SK-N-SH (cell line): ENCODE measurements around the gene INO80C. TPM values are rescaled to one million over a fixed set of nuclear protein-coding genes. Genes with fewer than 3 reads are reported as not detected.

Experiments
- CTCF ChIA-PET: fragments of 300-600, 350-600 bp; formaldehyde crosslinking; extraction: SDS; loops from one replicate; lab custom pipeline; 2021; lab: Yijun Ruan, JAX
- POLR2A ChIA-PET: fragments of 350-600 bp; sonication (Branson Sonifier 250); formaldehyde crosslinking; extraction: SDS; loops from one replicate; lab custom pipeline; 2020; ENCODE audit warnings: antibody characterized with exemption, inconsistent platforms; lab: Yijun Ruan, JAX
- DNase-seq: peaks from one replicate; pipeline ENCODE4 v3.0.0; 2012
- H2AFZ ChIP-seq: fragments of 200-600 bp; sonication (generic); 2 replicates; pipeline ENCODE4 v1.8.1; 2016; ENCODE audit warnings: antibody characterized with exemption, mild to moderate bottlenecking, low read depth
- H3F3A ChIP-seq: fragments of 200-600 bp; sonication (generic); replicated peaks from 2 replicates; pipeline ENCODE3; 2016; ENCODE audit warnings: antibody characterized with exemption, mild to moderate bottlenecking; ENCODE audit not compliant: insufficient read depth
- H3K27ac ChIP-seq, 2 experiments: fragments of 200-500 bp in 1 of 2; fragments of 200-600 bp in 1 of 2; sonication (Bioruptor generic) in 1 of 2; sonication (generic), shearing (Covaris generic) in 1 of 2; 2 replicates each; pipeline versions ENCODE4 v1.5.1 to v1.6.1; 2014 to 2016; ENCODE audit warnings: low read depth in 2 of 2, inconsistent platforms in 1 of 2, low read length in 1 of 2, mild to moderate bottlenecking in 1 of 2, mixed read lengths in 1 of 2
- H3K27me3 ChIP-seq: fragments of 200-600 bp; sonication (generic), shearing (Covaris generic); 2 replicates; pipeline ENCODE4 v1.6.1; 2016; ENCODE audit warnings: mixed run types; ENCODE audit not compliant: insufficient read depth
- H3K36me3 ChIP-seq, 2 experiments: fragments of 200-500 bp in 1 of 2; fragments of 200-600 bp in 1 of 2; sonication (Bioruptor generic) in 1 of 2; sonication (generic) in 1 of 2; replicated peaks in 1 of 2; 2 replicates each; pipeline versions ENCODE3 to v1.5.1; 2014 to 2016; ENCODE audit warnings: low read length in 1 of 2, mild to moderate bottlenecking in 1 of 2; ENCODE audit not compliant: insufficient read depth in 2 of 2, control insufficient read depth in 1 of 2
- H3K4me1 ChIP-seq, 2 experiments: fragments of 200-500 bp in 1 of 2; fragments of 200-600 bp in 1 of 2; sonication (Bioruptor generic) in 1 of 2; sonication (generic), shearing (Covaris generic) in 1 of 2; 2 replicates each; pipeline versions ENCODE4 v1.5.1 to v1.6.1; 2014 to 2016; ENCODE audit warnings: low read depth in 1 of 2, low read length in 1 of 2, mixed run types in 1 of 2; ENCODE audit not compliant: insufficient read depth in 2 of 2, control insufficient read depth in 1 of 2
- H3K4me2 ChIP-seq: fragments of 200-600 bp; sonication (generic), shearing (Covaris generic); 2 replicates; pipeline ENCODE4 v1.6.1; 2017; ENCODE audit warnings: mixed run types
- H3K4me3 ChIP-seq, 2 experiments: fragments of 200-500 bp in 1 of 2; fragments of 200-600 bp in 1 of 2; sonication (Bioruptor generic) in 1 of 2; sonication (generic), shearing (Covaris generic) in 1 of 2; 2 replicates each; pipeline versions ENCODE4 v1.5.1 to v1.8.1; 2014 to 2016; ENCODE audit warnings: low read depth in 2 of 2, inconsistent platforms in 1 of 2, low read length in 1 of 2, mild to moderate bottlenecking in 1 of 2, mixed read lengths in 1 of 2, moderate library complexity in 1 of 2
- H3K79me2 ChIP-seq: fragments of 200-600 bp; sonication (generic); 2 replicates; pipeline ENCODE4 v1.8.1; 2017; ENCODE audit warnings: mild to moderate bottlenecking; ENCODE audit not compliant: insufficient read depth
- H3K9ac ChIP-seq: fragments of 200-600 bp; sonication (generic); 2 replicates; pipeline ENCODE4 v1.6.1; 2017; ENCODE audit warnings: mixed run types
- H3K9me2 ChIP-seq: fragments of 200-600 bp; sonication (generic); 2 replicates; pipeline ENCODE4 v1.6.1; 2017; ENCODE audit warnings: mixed run types
- H3K9me3 ChIP-seq: fragments of 200-600 bp; sonication (generic); 2 replicates; pipeline ENCODE4 v1.6.1; 2017; ENCODE audit warnings: mixed run types, mild to moderate bottlenecking, moderate library complexity
- H4K20me1 ChIP-seq: fragments of 200-600 bp; sonication (generic); 2 replicates; pipeline ENCODE4 v1.6.1; 2017; ENCODE audit warnings: mild to moderate bottlenecking, mixed run types; ENCODE audit not compliant: insufficient read depth
- CHD2 ChIP-seq: fragments of 150-350 bp; IDR thresholded peaks from 2 replicates; pipeline ENCODE4 v1.6.1; 2018; ENCODE audit warnings: low read length; ENCODE audit not compliant: partially characterized antibody
- ELF1 ChIP-seq: IDR thresholded peaks from 2 replicates; pipeline ENCODE4 v1.4.0; 2012
- EP300 ChIP-seq, 2 experiments: IDR thresholded peaks; 2 replicates each; pipeline versions ENCODE4 v1.4.0 to v1.6.1; 2012; ENCODE audit warnings: borderline replicate concordance in 1 of 2, low read depth in 1 of 2, low read length in 1 of 2
- FOSL2 ChIP-seq: IDR thresholded peaks from 2 replicates; pipeline ENCODE4 v1.4.0; 2012; ENCODE audit warnings: low read depth, mild to moderate bottlenecking, moderate library complexity, borderline replicate concordance
- FOXM1 ChIP-seq: IDR thresholded peaks from 2 replicates; pipeline ENCODE4 v1.4.0; 2012; ENCODE audit warnings: low read depth, mild to moderate bottlenecking
- GATA2 ChIP-seq: sonication (generic); formaldehyde crosslinking; IDR thresholded peaks from 2 replicates; pipeline ENCODE4 v1.5.0; 2020; ENCODE audit warnings: mild to moderate bottlenecking, missing genetic modification reagents
- MEF2A ChIP-seq: IDR thresholded peaks from 2 replicates; pipeline ENCODE4 v1.4.0; 2012; ENCODE audit warnings: low read depth, borderline replicate concordance
- NRF1 ChIP-seq: IDR thresholded peaks from 2 replicates; pipeline ENCODE4 v1.6.1; 2012; ENCODE audit warnings: low read depth, mild to moderate bottlenecking, low read length
- RAD21 ChIP-seq: IDR thresholded peaks from 2 replicates; pipeline ENCODE4 v1.6.1; 2012; ENCODE audit warnings: mild to moderate bottlenecking, low read length
- RCOR1 ChIP-seq: fragments of 150-350 bp; IDR thresholded peaks from 2 replicates; pipeline ENCODE4 v1.6.1; 2017; ENCODE audit warnings: antibody characterized with exemption, low read length
- RFX5 ChIP-seq: IDR thresholded peaks from 2 replicates; pipeline ENCODE4 v1.6.1; 2012; ENCODE audit warnings: mild to moderate bottlenecking, improper control_type of control experiment, low read length
- RXRA ChIP-seq: IDR thresholded peaks from 2 replicates; pipeline ENCODE4 v1.4.0; 2012; ENCODE audit warnings: low read depth, mild to moderate bottlenecking, borderline replicate concordance
- SIN3A ChIP-seq: IDR thresholded peaks from 2 replicates; pipeline ENCODE4 v1.6.1; 2012; ENCODE audit warnings: low read depth, mild to moderate bottlenecking, low read length, moderate library complexity, borderline replicate concordance
- SMC3 ChIP-seq: IDR thresholded peaks from 2 replicates; pipeline ENCODE4 v1.6.1; 2012; ENCODE audit warnings: low read depth, low read length, improper control_type of control experiment
- TCF12 ChIP-seq: IDR thresholded peaks from 2 replicates; pipeline ENCODE4 v1.4.0; 2012
- YY1 ChIP-seq: IDR thresholded peaks from 2 replicates; pipeline ENCODE4 v1.4.0; 2012; ENCODE audit warnings: low read depth, mild to moderate bottlenecking
- WGBS: methylation state at CpG from one replicate; pipeline ENCODE4 v1.1.6; 2017; ENCODE audit warnings: low lambda C conversion rate; 5-methylcytosine and 5-hydroxymethylcytosine counted together
- polyA plus RNA-seq, 3 experiments: library from polyadenylated mRNA; depleted of rRNA; stranded (reverse); fragments of >200 nt; gene quantifications; 2 replicates each; pipeline ENCODE4 v1.2.3, GENCODE V29; 2012
- TF ChIP-seq, protein P1 (sequence below): fragments of 200-600 bp; sonication (generic); IDR thresholded peaks from 2 replicates; pipeline ENCODE4 v1.6.1; 2017; ENCODE audit warnings: antibody characterized with exemption, mild to moderate bottlenecking, moderate library complexity
- TF ChIP-seq, protein P2 (sequence below): fragments of 150-350 bp; IDR thresholded peaks from 2 replicates; pipeline ENCODE4 v1.6.1; 2017; ENCODE audit warnings: antibody characterized with exemption, low read length, low read depth, borderline replicate concordance

The INO80C gene
- polyA plus RNA-seq, 1 of the 3 experiments (the other 2 are of a cell fraction), result 17.0 TPM

DNA sequence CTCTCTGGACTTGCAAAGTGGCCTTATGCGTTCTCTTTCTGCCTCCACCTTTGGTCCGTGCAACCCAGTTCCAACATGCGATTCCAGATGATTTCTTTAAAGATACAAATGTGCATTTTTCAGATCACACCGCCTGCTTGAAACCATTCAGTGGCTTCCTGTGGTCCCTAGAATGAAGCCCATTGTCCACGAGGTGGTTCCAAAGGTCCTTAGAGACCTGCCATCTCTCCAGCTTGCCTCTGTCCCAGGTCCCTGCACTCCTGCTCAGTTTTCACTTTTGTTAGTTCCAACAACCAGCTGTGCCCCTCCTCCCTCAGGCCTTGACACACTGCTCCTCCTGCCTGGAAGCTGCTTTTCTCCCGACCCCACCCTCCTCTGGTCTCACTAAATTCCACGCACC lies 3.6 kb upstream of the INO80C start (continued):
- TF ChIP-seq RAD21 (no peak), MEF2A (no peak), CHD2 (no peak)

- DNase-seq, result no peak
- CTCF ChIA-PET, result no interaction called here
- Histone ChIP-seq H3K27ac (no peak overlapping the region), H3K9ac (no peak overlapping the region), H3K4me2 (no peak overlapping the region), H2AFZ (no peak overlapping the region), H3K4me1 (peaks cover 8 to 9% of the 10 kb centered on the region in 2 experiments; a peak in 3 of 4 replicates), H3K36me3 (no peaks in the 10 kb centered on the region), H3K79me2 (peaks cover 6% of the 10 kb centered on the region; the same call in 1 of the 2 replicates), H3K4me3 (no peak overlapping the region), H3F3A (peaks cover 4% of the 10 kb centered on the region), H3K9me3 (no peaks in the 10 kb centered on the region), H4K20me1 (no peaks in the 10 kb centered on the region), H3K9me2 (no peaks in the 10 kb centered on the region), H3K27me3 (no peaks in the 10 kb centered on the region)
- WGBS, result 73% methylated on average over 3 of the region's 3 CpGs
- POLR2A ChIA-PET, result no interaction called here
- TF ChIP-seq, protein P1, sequence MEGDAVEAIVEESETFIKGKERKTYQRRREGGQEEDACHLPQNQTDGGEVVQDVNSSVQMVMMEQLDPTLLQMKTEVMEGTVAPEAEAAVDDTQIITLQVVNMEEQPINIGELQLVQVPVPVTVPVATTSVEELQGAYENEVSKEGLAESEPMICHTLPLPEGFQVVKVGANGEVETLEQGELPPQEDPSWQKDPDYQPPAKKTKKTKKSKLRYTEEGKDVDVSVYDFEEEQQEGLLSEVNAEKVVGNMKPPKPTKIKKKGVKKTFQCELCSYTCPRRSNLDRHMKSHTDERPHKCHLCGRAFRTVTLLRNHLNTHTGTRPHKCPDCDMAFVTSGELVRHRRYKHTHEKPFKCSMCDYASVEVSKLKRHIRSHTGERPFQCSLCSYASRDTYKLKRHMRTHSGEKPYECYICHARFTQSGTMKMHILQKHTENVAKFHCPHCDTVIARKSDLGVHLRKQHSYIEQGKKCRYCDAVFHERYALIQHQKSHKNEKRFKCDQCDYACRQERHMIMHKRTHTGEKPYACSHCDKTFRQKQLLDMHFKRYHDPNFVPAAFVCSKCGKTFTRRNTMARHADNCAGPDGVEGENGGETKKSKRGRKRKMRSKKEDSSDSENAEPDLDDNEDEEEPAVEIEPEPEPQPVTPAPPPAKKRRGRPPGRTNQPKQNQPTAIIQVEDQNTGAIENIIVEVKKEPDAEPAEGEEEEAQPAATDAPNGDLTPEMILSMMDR, result no peak
- TF ChIP-seq SIN3A, result no peak
- TF ChIP-seq RCOR1, result no peak
- TF ChIP-seq RFX5, result no peak
- no peak for TF ChIP-seq FOXM1
- no peak for TF ChIP-seq TCF12
- TF ChIP-seq, protein P2, sequence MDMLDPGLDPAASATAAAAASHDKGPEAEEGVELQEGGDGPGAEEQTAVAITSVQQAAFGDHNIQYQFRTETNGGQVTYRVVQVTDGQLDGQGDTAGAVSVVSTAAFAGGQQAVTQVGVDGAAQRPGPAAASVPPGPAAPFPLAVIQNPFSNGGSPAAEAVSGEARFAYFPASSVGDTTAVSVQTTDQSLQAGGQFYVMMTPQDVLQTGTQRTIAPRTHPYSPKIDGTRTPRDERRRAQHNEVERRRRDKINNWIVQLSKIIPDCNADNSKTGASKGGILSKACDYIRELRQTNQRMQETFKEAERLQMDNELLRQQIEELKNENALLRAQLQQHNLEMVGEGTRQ, result no peak
- TF ChIP-seq FOSL2, result no peak
- TF ChIP-seq EP300 (IDR thresholded peaks at IDR 0.05; ENCODE audit: borderline replicate concordance in 1 of 2, low read depth in 1 of 2, low read length in 1 of 2), result no peak
- no peak for TF ChIP-seq YY1
- TF ChIP-seq GATA2 (CRISPR knock-in tag), result no peak
- TF ChIP-seq NRF1, result no peak
- TF ChIP-seq SMC3, result no peak
- TF ChIP-seq RXRA, result no peak
- TF ChIP-seq ELF1, result no peak
Measured at GRCh38 chr18:35500113-35500512, 2.4 kb upstream of the INO80C start.
